Neural cell (in vitro differentiated cells): ENCODE measurements around the gene HEXIM1.

Experiments used
- CTCF ChIP-seq: fragments of 450-650 bp; IDR thresholded peaks from 2 replicates; pipeline ENCODE4 v1.5.1; 2014; ENCODE audit warnings: antibody characterized with exemption, mild to moderate bottlenecking, moderate library complexity; ENCODE audit not compliant: poor library complexity, severe bottlenecking
- EP300 ChIP-seq: fragments of 450-650 bp; conservative IDR thresholded peaks from 2 replicates; pipeline ENCODE4 v1.6.1; 2014; ENCODE audit warnings: antibody characterized with exemption, mild to moderate bottlenecking, moderate library complexity; ENCODE audit not compliant: poor library complexity, severe bottlenecking
- POLR2AphosphoS5 ChIP-seq: IDR thresholded peaks from 2 replicates; pipeline ENCODE4 v1.6.1; 2012
- RAD21 ChIP-seq: fragments of 450-650 bp; conservative IDR thresholded peaks from 2 replicates; pipeline ENCODE4 v1.6.1; 2014; ENCODE audit warnings: antibody characterized with exemption, mild to moderate bottlenecking, moderate library complexity

DNA sequence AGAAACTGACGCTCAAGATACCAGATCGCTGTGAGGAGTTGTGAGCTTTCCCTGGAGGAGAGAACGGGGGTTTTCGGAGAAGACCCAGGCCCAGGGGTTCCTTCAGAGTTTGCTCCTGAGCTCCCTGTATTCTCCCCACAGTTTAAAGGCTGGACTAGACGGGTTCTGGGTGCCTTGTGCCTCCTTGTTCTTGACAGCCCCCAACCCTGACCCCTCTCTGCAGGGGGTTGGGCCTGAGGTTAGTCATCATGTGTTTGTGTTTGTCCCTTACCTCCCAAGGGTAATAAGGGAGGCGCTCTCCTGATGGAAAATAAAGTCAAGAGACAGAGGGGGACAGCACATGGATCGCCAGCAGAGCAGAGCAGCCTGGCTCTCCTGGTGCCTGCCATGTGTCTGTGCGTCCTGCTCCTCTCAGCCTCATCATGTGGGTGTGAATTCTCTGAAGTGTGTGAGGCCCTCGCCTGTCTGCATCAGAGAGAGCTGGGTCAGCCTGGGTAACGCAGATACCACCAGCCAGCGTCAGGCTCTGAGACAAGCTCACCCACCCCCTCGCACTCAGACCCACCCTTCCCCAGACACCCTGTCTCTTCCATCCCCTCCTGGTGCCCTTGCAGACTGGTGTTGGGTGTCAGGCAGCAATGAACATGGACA lies 22.1 kb downstream of the HEXIM1 start:
- TF ChIP-seq EP300, result no peak
- no peak for TF ChIP-seq POLR2AphosphoS5
- TF ChIP-seq CTCF, result no peak
- no peak for TF ChIP-seq RAD21
